OCI-LY7 (cell line): ENCODE results near the gene NAA15. TPM values are rescaled to one million over a fixed set of nuclear protein-coding genes. Genes with fewer than 3 reads are reported as not detected.

Experiments
- BruUV-seq: library from RNA; stranded (reverse); fragments of 400-500 nt; replicated peaks from 2 replicates; lab custom pipeline; 2021; lab: Mats Ljungman, UMichigan
- CTCF ChIA-PET: fragments of 300-600 bp; sonication (Branson Sonifier 250); formaldehyde crosslinking; loops from one replicate; lab custom pipeline; 2022; ENCODE audit warnings: antibody characterized with exemption; ENCODE audit not compliant: unreplicated experiment; lab: Charles Lee
- POLR2A ChIA-PET: fragments of 300-600 bp; sonication (Branson Sonifier 250); formaldehyde crosslinking; loops from one replicate; lab custom pipeline; 2022; ENCODE audit warnings: antibody characterized with exemption; lab: Charles Lee
- DNase-seq: peaks from one replicate; pipeline ENCODE4 v3.0.0-alpha.2; 2015; ENCODE audit warnings: low spot score
- H2AFZ ChIP-seq: fragments of 200-600 bp; sonication (generic), shearing (Covaris generic); 2 replicates; pipeline ENCODE4 v1.6.1; 2014; ENCODE audit warnings: mild to moderate bottlenecking, antibody characterized with exemption, low read length, moderate library complexity
- H3K27ac ChIP-seq: fragments of 200-600 bp; sonication (generic); 2 replicates; pipeline ENCODE4 v1.5.1; 2014; ENCODE audit warnings: mixed run types, low read depth, mild to moderate bottlenecking, moderate library complexity, low read length, inconsistent platforms; ENCODE audit not compliant: poor library complexity, severe bottlenecking
- H3K36me3 ChIP-seq: fragments of 200-600 bp; sonication (generic); 2 replicates; pipeline ENCODE4 v1.6.1; 2014; ENCODE audit warnings: mild to moderate bottlenecking, antibody characterized with exemption, low read length, moderate library complexity, mixed read lengths; ENCODE audit not compliant: insufficient read depth
- H3K4me1 ChIP-seq: fragments of 200-600 bp; sonication (generic); 2 replicates; pipeline ENCODE4 v1.5.1; 2014; ENCODE audit warnings: mild to moderate bottlenecking, low read length; ENCODE audit not compliant: insufficient read depth, poor library complexity, severe bottlenecking
- H3K4me2 ChIP-seq: fragments of 200-600 bp; sonication (generic); 2 replicates; pipeline ENCODE4 v1.6.1; 2014; ENCODE audit warnings: mild to moderate bottlenecking, low read length
- H3K4me3 ChIP-seq: fragments of 200-600 bp; sonication (generic); 2 replicates; pipeline ENCODE4 v1.5.1; 2014; ENCODE audit warnings: mild to moderate bottlenecking, low read depth, low read length; ENCODE audit not compliant: poor library complexity, severe bottlenecking
- H3K79me2 ChIP-seq: fragments of 200-600 bp; sonication (generic); 2 replicates; pipeline ENCODE4 v1.6.1; 2016; ENCODE audit warnings: low read depth, mild to moderate bottlenecking, low read length, moderate library complexity, mixed read lengths; ENCODE audit not compliant: insufficient read depth
- H3K9me2 ChIP-seq: fragments of 200-600 bp; sonication (generic); 2 replicates; pipeline ENCODE4 v1.6.1; 2016; ENCODE audit warnings: mild to moderate bottlenecking, low read length, mixed read lengths; ENCODE audit not compliant: insufficient read depth
- H3K9me3 ChIP-seq: fragments of 200-600 bp; sonication (generic); 2 replicates; pipeline ENCODE4 v1.6.1; 2014; ENCODE audit warnings: mild to moderate bottlenecking, mixed run types, low read length, mixed read lengths
- H4K20me1 ChIP-seq: fragments of 200-600 bp; sonication (generic); 2 replicates; pipeline ENCODE4 v1.6.1; 2014; ENCODE audit warnings: mild to moderate bottlenecking, antibody characterized with exemption, low read length, moderate library complexity, mixed read lengths; ENCODE audit not compliant: insufficient read depth
- CTCF ChIP-seq: fragments of 200-600 bp; sonication (generic); conservative IDR thresholded peaks from 2 replicates; pipeline ENCODE4 v1.5.1; 2014; ENCODE audit warnings: mild to moderate bottlenecking, antibody characterized with exemption, low read length, moderate library complexity, mixed read lengths
- EZH2phosphoT487 ChIP-seq: fragments of 200-600 bp; sonication (generic); IDR thresholded peaks from 2 replicates; pipeline ENCODE4 v1.6.1; 2018; ENCODE audit warnings: low read depth, borderline replicate concordance, mild to moderate bottlenecking, mixed run types, antibody characterized with exemption, low read length, moderate library complexity, mixed read lengths
- intact Hi-C: fragments of 100-400 bp; cut with micrococcal nuclease; formaldehyde crosslinking; loops from one replicate; pipeline ENCODE4 v1.10.0; 2022; ENCODE audit not compliant: unreplicated experiment
- total RNA-seq, 2 experiments: library from RNA; depleted of rRNA in 1 of 2; stranded (reverse); fragments of >200 nt in 1 of 2; shearing (Covaris generic) in 1 of 2; gene quantifications; 2 replicates each; pipeline ENCODE4 v1.2.3, GENCODE V29; 2014 to 2022

NAA15 gene
- total RNA-seq, 2 experiments from 2014 or later = 45.3 to 95.9 TPM

- H3K9me3 ChIP-seq = no peaks in the 10 kb centered on the region
- ChIA-PET POLR2A (interaction anchor here (1.0 kb wide), 1 partner anchor 34 kb away, joined by 4 read pairs; no protein-coding TSS in a partner anchor), CTCF (no interaction called here)
- H3K4me1 ChIP-seq = no peaks in the 10 kb centered on the region
- no peak overlapping the region for H3K4me2 ChIP-seq
- intact Hi-C loops = no loop called here
- TF ChIP-seq CTCF = no peak
- TF ChIP-seq EZH2phosphoT487 = no peak
- DNase-seq = no peak
- peaks cover 95% of the 10 kb centered on the region for H3K36me3 ChIP-seq
- H4K20me1 ChIP-seq = no peaks in the 10 kb centered on the region
- H2AFZ ChIP-seq = no peak overlapping the region
- BruUV-seq = no TSS peak
- no peak overlapping the region for H3K4me3 ChIP-seq
- no peaks in the 10 kb centered on the region for H3K9me2 ChIP-seq
- H3K79me2 ChIP-seq = peaks cover 3% of the 10 kb centered on the region; the same call in 1 of the 2 replicates
- H3K27ac ChIP-seq = no peak overlapping the region
Observed at GRCh38 chr4:139374251-139374650, 72.9 kb downstream of the NAA15 start.

GRCh38 chr4:139386421-139386820 lies 85.1 kb downstream of the NAA15 start:
- TF ChIP-seq CTCF = no peak
- no peak for TF ChIP-seq EZH2phosphoT487
- Histone ChIP-seq H2AFZ (no peak overlapping the region), H3K79me2 (no peaks in the 10 kb centered on the region), H3K4me2 (no peak overlapping the region), H3K9me2 (no peaks in the 10 kb centered on the region), H3K9me3 (no peaks in the 10 kb centered on the region), H3K4me1 (no peaks in the 10 kb centered on the region), H3K27ac (no peak overlapping the region), H3K36me3 (peaks cover 97% of the 10 kb centered on the region), H4K20me1 (no peaks in the 10 kb centered on the region), H3K4me3 (no peak overlapping the region)
- DNase-seq = no peak
- intact Hi-C loops = no loop called here
- POLR2A ChIA-PET = interaction anchor here (0.7 to 1.8 kb wide), 6 partner anchors 18 to 305 kb away, joined by 3 to 8 read pairs (median 3); no protein-coding TSS in a partner anchor
- CTCF ChIA-PET = no interaction called here
- BruUV-seq = no TSS peak

GRCh38 chr4:139389102-139389501 lies 87.8 kb downstream of the NAA15 start:
- Histone ChIP-seq H3K4me1 (no peaks in the 10 kb centered on the region), H3K4me2 (no peak overlapping the region), H3K27ac (no peak overlapping the region), H3K36me3 (peaks cover 98% of the 10 kb centered on the region), H3K9me2 (no peaks in the 10 kb centered on the region), H4K20me1 (no peaks in the 10 kb centered on the region), H3K79me2 (no peaks in the 10 kb centered on the region), H3K4me3 (no peak overlapping the region), H3K9me3 (no peaks in the 10 kb centered on the region), H2AFZ (no peak overlapping the region)
- DNase-seq = no peak
- BruUV-seq = no TSS peak
- ChIA-PET POLR2A (interaction anchor here (0.7 to 1.6 kb wide), 2 partner anchors 23 to 27 kb away, joined by 3 to 6 read pairs; no protein-coding TSS in a partner anchor), CTCF (no interaction called here)
- TF ChIP-seq EZH2phosphoT487 = no peak
- no peak for TF ChIP-seq CTCF
- intact Hi-C loops = no loop called here
